HG02571 (cell line): Measurements from ENCODE around the gene HLA-E.
"Not testable (repeated sequence)": the region's sequence is repeated elsewhere in the genome, so short reads cannot be mapped to it uniquely, and the experiment has no call there.

ENCODE experiments used
- ATAC-seq: cut with Tn5 transposase; IDR thresholded peaks from one replicate; pipeline ENCODE4 v1.9.1; 2021; ENCODE audit warnings: mild to moderate bottlenecking, moderate library complexity; ENCODE audit not compliant: unreplicated experiment

Gene HLA-E

DNA sequence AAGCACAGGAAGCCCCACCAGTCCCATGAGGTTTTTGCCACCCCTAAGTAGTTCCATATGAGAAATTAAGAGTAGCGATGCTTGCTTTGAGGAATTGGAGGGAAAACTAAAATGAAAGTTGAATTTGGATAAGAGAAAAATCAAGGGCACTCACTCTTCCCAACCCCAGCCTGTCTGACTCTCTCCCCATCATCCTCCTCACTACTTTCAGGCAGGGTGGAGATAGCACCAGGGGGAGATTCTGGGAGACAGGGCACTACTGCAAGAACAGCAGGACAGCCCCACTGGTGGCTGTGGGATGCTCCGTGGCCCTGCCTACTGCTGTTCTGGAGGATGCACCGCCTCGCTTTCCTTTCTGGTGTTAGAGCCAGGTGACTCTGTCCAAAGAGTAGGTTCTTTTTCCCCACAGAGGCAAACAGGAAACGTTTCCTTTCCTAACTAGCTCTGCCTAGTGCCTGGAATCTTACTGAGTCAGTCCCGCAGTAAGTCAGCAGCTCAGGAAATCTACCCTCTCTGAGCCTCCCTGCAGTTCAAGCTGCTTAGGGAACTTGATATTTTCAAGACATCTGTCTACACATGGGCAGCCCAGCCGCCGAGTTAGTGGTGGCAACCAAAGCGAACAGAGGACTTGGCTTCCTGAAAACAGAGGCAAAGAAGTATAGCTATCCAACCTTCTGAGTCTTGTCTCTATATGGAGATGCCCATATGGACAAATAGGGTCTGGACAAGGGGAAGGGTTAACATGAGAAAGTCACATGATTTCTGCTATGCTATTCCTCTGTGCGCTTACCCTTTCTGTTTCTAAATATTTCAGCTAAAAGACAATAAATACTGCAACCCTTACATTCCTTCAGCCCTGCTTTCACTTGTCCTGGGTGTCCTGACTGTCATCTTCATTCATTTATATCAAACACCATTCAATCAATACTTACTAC lies 11.4 kb downstream of the HLA-E start:
- ATAC-seq: no peak

DNA sequence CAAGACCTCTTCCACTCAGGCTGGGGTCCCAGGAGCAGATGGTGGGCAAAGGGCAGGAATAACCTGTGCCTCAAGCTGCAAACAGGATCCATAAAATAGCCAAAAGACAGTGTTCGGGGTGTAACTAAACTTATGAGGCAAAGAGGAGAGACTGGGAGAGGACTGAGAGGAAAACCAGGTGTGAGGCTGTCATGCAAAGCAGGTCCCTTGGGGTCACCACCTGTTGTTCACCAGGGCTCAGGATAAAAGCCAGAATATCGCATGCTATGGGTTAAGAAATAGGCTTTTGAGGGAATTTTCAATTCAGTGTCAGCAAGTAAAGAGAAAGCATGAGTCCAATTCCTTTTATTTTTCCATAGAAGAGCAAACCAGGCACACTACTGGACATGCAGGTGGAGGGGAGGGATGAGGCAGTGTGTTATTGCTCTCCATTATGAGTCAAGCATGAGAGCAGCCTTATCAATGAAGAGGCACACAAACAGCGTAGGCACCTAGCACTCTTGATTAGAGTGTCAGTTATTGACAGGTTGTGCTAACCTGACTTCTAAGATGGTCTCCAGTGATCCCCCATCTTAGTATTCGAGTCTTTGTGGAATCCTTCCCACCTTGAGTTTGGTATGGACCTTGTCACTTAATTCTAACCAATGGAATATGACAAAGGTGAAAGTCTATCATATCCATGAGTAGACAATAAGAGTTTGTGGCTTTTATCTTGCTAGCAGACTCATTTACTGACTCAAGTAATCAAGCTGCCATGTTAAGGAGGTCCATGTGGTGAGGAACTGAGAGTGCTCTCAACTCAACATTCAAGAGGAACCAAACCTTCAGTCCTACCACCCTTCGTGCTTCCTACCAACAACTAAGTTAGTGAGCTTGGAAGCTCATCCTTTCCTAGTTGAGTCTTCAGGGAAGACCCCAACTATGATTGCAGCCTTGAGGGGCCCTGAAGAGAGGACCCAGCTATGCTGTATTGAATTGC lies 18.8 kb downstream of the HLA-E start:
- ATAC-seq: no peak

DNA sequence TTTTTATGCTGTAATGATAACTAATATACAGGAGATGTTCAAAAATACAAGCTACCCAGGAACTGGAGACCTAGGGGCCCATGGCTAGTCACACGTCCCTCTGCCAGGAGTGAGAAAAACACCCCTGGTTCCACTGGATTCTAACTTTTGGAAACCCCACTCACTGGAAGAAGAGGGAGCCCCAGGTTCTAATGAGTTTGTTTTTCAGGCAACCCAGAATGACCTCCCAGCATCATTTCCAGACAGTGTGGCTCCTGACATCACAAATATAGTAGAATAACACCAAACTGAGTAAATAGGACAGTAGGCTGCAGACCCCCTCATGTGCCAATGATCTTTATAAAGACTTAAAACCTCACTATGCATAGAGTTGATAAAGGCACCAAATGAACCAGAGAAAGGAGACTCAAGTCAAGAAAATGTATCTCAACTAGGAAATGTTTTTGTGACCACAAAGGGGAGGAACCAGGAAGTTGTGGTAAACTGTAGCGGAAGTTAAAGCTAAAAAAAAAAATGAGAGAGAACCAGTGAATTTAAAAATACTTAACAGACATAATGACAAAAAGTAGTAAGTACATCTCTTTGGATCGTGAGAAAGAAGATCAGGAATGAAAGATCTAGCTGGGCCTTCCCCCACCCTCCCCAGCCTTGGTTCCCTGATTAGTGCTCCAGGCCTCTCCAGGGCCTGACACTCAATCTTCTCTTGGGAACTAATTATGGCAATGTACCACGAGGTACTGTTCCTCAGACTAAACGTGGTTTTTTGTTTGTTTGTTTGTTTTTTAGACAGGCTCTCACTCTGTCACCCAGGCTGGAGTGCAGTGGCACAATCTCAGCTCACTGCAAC lies 19.8 kb downstream of the HLA-E start:
- ATAC-seq: no peak

DNA sequence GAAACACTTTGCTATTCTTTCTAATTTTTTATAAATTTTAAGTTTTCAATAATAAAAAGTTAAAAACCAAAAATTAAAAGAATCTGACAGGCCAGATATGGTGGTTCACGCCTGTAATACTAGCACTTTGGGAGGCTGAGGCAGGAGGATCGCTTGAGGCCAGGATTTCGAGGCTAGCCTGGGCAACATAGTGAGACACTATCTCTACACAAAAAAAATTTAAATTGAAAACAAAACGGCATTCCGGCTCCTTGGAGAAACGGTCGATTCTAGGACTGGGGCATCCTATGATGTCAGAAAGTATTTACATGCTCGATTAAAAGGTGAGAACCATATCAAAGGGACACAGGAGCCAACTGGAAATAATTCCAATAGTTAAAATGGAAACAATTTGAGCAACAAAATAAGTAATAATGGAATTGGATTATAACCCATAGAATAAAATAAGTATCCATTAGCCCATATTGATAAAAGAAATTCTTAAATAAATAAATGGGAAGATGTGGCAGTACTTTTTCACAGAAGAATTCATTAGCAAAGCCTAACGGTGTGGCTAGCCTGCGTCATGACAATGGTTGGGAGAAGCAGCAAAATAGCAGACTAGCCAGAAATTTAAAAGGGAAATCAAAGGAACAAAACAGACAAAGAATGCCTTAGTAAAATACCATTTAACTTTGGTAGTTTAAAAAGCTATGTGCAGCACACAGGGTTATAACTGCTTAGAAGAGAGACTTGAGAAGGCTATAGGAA lies 21.3 kb downstream of the HLA-E start:
- no peak for ATAC-seq

DNA sequence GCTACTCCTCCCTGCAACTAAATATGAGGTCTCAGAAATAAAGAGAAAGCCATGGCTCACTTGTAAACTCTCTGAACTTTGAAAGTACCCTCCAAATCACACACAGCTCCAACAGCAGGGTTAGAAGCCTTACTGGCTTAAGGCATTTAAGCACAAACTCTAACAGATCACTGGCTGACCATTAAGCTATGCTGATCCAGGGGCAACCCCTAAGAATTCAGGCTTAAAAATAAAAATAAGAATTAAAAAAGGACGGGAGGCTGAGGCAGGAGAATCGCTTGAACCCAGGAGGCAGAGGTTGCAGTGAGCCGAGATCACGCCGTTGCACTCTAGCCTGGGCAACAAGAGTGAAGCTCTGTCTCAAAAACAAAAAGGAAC lies 21.8 kb downstream of the HLA-E start:
- ATAC-seq: no peak

DNA sequence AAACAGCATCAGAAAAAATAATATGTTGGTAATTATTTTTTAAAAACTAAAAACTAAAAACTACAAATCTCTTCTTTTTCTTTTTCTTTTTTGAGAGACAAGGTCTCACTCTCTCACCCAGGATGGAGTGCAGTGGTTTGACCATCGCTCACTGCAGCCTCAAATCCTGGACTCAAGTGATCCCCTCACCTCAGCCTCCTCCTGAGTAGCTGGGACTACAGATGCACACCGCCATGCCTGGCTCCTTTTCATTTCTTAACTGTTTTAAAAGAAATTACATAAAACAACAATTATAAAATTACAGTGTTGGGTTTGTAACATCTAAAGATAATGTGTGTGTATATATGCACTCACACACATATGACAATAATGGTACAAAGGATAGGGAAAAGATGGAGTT lies 24.1 kb downstream of the HLA-E start:
- no peak for ATAC-seq

DNA sequence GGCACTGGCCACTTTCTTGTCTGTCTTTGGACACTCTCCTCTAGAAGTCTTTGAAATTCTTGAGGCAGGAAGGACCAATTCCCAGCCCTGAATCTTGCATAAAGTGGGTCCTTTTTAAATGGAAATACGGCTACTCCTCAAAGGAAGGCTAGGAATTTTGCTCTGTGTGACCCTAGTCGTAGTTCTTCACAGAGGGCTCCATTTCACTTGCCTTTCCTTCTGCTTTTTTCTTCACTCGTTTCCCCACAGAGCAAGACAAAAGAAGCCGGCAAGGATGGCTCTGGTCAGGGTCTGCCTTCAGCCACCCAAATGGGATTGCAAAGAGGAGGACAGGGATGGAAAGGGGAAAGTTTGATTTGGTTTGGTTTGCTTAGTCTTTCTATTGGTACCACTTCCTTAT lies 25.8 kb downstream of the HLA-E start:
- no peak for ATAC-seq

DNA sequence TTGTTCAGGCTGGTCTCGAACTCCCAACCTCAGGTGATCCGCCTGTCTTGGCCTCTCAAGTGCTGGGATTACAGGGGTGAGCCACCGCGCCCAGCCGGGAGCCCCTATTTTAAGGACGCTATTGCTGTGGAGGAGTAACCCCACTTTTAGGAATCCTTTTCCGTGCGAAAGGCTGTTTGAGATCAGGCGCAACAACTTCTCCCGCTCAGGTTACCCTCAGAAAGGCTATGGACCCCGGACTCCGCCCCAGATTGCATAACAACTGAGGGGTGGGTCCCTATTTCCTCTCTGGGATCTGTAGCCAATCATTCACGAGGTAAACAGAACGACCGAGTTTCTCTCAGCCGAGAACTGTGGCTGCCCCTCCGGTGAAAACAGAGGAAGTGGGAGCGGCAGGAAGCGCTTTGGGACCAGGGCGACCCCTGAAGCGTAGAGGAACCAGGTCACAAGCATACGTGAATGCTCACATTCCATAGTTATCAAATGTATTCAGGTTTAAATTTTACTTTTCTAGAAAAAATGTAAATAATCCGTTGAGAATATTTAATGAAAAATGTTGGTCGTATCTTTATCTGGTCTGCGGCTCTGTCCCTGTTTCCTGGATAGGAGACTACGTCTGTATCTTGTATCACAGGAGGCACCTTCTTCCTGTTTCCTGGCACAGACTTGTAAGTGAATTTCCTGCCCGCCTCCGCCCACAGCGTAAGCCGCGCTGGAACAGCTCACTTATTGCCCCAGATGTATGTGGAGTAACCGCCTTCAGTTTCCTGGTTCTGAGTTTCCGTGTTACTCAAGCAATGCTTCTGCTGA lies 26.8 kb downstream of the HLA-E start:
- peak; percentile 69 for ATAC-seq

DNA sequence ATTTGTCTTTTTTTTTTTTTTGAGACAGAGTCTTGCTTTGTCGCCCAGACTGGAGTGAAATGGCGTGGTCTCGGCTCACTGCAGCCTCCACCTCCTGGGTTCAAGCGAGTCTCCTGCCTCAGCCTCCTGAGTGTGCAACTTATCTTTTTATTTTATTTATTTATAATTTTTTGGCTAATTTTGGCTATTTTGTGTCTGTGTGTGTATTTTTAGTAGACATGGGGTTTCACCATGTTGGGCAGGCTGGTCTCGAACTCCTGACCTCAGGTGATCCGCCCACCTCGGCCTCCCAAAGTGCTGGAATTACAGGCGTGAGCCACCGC lies 27.4 kb downstream of the HLA-E start:
- ATAC-seq: not testable (repeated sequence)

DNA sequence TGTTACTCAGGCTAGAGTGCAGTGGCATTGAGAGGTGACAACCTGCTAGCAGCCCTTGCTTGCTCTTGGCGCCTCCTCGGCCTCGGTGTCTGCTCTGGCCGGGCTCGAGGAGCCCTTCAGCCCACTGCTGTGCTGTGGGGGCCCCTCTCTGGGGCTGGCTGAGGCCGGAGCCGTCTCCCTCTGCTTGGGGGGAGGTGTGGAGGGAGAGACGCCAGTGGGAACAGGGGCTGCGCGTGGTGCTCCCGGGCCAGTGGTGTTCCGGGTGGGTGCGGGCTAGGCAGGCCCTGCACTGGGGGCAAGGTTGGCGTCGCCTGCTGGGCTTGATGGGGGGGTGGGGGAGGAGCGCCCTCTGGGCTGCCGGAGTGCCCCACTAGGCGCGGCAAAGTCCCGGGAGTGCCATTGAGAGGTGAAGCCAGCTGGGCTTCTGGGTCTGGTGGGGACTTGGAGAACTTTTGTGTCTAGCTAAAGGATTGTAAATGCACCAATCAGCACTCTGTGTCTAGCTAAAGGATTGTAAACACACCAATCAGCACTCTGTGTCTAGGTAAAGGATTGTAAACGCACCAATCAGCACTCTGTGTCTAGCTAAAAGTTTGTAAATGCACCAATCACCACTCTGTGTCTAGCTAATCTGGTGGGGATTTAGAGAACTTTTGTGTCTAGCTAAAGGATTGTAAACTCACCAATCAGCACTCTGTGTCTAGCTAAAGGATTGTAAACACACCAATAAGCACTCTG lies 28.6 kb downstream of the HLA-E start:
- ATAC-seq: not testable (repeated sequence)

DNA sequence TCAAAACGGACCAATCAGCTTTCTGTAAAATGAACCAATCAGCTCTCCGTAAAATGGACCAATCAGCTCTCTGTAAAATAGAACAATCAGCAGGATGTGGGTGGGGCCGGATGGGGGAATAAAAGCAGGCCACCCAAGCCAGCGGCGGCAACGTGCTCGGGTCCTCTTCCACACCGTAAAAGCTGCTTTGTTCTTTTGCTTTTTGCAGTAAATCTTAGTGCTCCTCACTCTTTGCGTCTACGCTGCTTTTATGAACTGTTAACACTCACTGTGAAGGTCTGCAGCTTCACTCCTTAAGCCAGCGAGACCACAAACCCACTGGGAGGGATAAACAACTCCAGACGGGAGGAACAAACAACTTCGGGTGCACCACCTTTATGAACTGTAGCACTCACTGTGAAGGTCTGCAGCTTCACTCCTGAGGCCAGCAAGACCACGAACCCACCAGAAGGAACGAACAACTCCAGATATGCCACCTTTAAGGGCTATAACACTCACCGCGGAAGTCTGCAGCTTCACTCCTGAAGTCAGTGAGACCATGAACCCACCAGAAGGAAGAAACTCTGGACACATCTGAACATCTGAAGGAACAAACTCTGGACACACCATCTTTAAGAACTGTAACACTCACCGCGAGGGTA lies 29.3 kb downstream of the HLA-E start:
- not testable (repeated sequence) for ATAC-seq

DNA sequence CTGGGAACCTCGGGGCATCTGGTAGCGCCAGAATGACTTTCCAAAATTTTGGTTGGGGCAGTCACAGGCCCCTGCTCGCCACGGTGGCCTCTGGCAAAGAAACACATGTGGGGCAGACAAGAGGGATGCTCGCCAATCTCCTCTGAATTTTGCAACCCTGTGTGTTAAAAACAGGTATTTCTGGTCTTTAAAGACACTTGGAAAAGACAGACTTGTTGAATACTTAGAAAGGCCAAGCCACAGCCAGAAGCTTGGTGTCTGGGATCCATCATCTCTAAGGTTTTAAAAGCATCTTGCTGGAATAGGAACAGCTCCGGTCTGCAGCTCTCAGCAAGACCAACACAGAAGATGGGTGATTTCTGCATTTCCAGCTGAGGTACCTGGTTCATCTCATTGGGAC lies 31.2 kb downstream of the HLA-E start:
- ATAC-seq: no peak

DNA sequence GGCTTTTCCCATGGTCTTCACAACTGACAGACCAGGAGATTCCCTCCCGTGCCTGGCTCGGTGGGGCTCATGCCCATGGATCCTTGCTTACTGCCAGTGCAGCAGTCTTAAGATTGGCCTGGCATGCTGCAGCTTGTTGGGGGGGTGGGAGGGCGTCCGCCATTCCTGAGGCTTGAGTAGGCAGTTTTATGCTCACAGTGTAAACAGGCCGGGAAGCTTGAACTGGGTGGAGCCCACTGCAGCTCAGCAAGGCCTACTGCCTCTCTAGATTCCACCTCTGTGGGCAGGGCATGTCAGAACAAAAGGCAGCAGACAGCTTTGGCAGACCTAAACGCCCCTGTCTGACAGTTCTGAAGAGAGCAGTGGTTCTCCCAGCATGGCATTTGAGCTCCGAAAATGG lies 31.8 kb downstream of the HLA-E start:
- not testable (repeated sequence) for ATAC-seq

DNA sequence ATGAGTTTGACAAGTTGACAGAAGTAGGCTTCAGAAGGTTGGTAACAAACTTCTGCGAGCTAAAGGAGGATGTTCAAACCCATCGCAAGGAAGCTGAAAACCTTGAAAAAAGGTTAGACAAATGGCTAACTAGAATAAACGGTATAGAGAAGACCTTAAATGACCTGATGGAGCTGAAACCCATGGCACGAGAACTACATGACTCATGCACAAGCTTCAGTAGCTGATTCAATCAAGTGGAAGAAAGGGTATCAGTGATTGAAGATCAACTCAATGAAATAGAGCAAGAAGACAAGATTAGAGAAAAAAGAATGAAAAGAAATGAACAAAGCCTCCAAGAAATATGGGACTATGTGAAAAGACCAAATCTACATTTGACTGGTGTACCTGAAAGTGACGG lies 32.6 kb downstream of the HLA-E start:
- not testable (repeated sequence) for ATAC-seq

DNA sequence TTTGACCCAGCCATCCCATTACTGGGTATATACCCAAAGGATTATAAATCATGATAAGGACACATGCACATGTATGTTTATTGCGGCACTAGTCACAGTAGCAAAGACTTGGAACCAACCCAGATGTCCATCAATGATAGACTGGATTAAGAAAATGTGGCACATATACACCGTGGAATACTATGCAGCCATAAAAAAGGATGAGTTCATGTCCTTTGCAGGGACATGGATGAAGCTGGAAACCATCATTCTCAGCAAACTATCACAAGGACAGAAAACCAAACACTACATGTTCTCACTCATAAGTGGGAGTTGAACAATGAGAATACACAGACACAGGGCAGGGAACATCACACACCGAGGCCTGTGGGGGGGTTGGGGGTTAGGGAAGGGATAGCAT lies 37.1 kb downstream of the HLA-E start:
- ATAC-seq: not testable (repeated sequence)

DNA sequence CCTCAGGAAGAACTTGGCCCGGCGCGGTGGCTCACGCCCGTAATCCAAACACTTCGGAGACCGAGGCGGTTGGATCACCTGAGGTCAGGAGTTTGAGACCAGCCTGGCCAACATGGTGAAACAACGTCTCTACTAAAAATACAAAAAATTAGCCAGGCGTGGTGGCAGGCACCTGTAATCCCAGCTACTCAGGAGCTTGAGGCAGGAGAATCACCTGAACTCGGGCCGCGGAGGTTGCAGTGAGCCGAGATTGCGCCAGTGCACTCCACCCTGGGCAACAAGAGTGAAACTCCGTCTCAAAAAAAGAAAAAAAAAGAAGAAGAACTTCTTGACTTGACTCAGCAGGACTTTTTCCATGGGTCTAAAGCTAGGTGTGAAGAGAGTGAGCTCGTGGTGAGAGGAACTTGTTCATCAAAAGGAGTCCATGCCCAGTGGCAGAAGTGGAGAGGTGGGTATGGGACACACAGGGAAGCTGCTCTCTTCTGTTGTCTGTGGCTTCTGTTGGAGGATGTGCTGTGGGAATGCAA lies 40.1 kb downstream of the HLA-E start:
- ATAC-seq: not testable (repeated sequence)

DNA sequence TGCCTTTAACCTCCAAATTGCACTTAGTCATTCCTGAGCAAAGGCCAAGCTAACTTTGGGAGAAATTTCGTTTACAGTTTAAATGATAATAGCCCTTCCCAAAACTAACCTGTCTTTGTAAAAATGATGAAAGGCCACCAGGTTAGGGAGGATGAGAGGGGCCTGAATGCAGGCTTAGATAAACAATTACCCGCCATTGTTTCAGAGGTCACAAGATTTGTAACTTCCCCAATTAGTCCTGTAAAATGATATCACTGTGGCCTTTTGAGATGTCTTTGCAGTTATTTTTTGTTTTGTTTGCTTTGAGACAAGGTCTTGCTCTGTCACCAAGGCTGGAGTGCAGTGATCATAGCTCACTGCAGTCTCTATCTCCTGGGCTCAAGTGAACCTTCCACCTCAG lies 40.7 kb downstream of the HLA-E start:
- ATAC-seq: no peak
